ENCODE measurements around the gene GRID2.
A peak's percentile ranks its signal among the peaks of the same experiment; 100 is the strongest.

Gene GRID2

GRCh38 chr4:93103042-93103441 is 799.3 kb downstream of the GRID2 start:
- Histone ChIP-seq H3K36me3 (ENCODE audit: insufficient read depth, low read depth, low read length) (no peaks in the 10 kb centered on the region), H3K9ac (ENCODE audit: low read depth, low read length) (no peak overlapping the region), H3K4me3 (ENCODE audit: low read length) (no peak overlapping the region), H3K27ac (ENCODE audit: low read length) (no peak overlapping the region), H3K9me3 (ENCODE audit: insufficient read depth, low read depth, low read length) (no peaks in the 10 kb centered on the region; the same call in 1 of the 2 replicates), H3K27me3 (ENCODE audit: insufficient read depth, low read length) (no peaks in the 10 kb centered on the region), H3K4me1 (ENCODE audit: insufficient read depth, low read length) (no peaks in the 10 kb centered on the region)

GRCh38 chr4:93116624-93117023 is 812.9 kb downstream of the GRID2 start:
- Histone ChIP-seq H3K36me3 (ENCODE audit: insufficient read depth, low read depth, low read length) (0 out of 2 replicates have a peak, but pooled peaks cover 5% of the 10 kb centered on the region), H3K27me3 (ENCODE audit: insufficient read depth, low read length) (no peaks in the 10 kb centered on the region), H3K9ac (ENCODE audit: low read depth, low read length) (no peak overlapping the region), H3K27ac (ENCODE audit: low read length) (no peak overlapping the region), H3K9me3 (ENCODE audit: insufficient read depth, low read depth, low read length) (no peaks in the 10 kb centered on the region), H3K4me1 (ENCODE audit: insufficient read depth, low read length) (peaks cover 22% of the 10 kb centered on the region; the same call in 1 of the 2 replicates), H3K4me3 (ENCODE audit: low read length) (no peak overlapping the region)

GRCh38 chr4:93127489-93127888 is 823.7 kb downstream of the GRID2 start:
- H3K27me3 ChIP-seq (ENCODE audit: insufficient read depth, low read length) = no peaks in the 10 kb centered on the region
- no peak overlapping the region for H3K4me3 ChIP-seq (ENCODE audit: low read length)
- H3K9me3 ChIP-seq (ENCODE audit: insufficient read depth, low read depth, low read length) = no peaks in the 10 kb centered on the region
- H3K9ac ChIP-seq (ENCODE audit: low read depth, low read length) = no peak overlapping the region
- H3K36me3 ChIP-seq (ENCODE audit: insufficient read depth, low read depth, low read length) = no peaks in the 10 kb centered on the region
- no peak overlapping the region for H3K27ac ChIP-seq (ENCODE audit: low read length)
- peaks cover 9% of the 10 kb centered on the region for H3K4me1 ChIP-seq (ENCODE audit: insufficient read depth, low read length)

- Histone ChIP-seq H3K27me3 (ENCODE audit: insufficient read depth, low read length) (no peaks in the 10 kb centered on the region), H3K36me3 (ENCODE audit: insufficient read depth, low read depth, low read length) (no peaks in the 10 kb centered on the region), H3K9ac (ENCODE audit: low read depth, low read length) (no peak overlapping the region), H3K4me3 (ENCODE audit: low read length) (peak overlapping the region; percentile 28; the same call in 1 of the 2 replicates), H3K4me1 (ENCODE audit: insufficient read depth, low read length) (peaks cover 34% of the 10 kb centered on the region), H3K9me3 (ENCODE audit: insufficient read depth, low read depth, low read length) (no peaks in the 10 kb centered on the region), H3K27ac (ENCODE audit: low read length) (peak overlapping the region; percentile 3)
Observed at GRCh38 chr4:93132631-93133030, 828.9 kb downstream of the GRID2 start.

GRCh38 chr4:93139118-93139517 is 835.4 kb downstream of the GRID2 start:
- Histone ChIP-seq H3K4me1 (ENCODE audit: insufficient read depth, low read length) (peaks cover 24% of the 10 kb centered on the region), H3K36me3 (ENCODE audit: insufficient read depth, low read depth, low read length) (no peaks in the 10 kb centered on the region), H3K9ac (ENCODE audit: low read depth, low read length) (peak overlapping the region; percentile 48; the same call in 1 of the 2 replicates), H3K27me3 (ENCODE audit: insufficient read depth, low read length) (no peaks in the 10 kb centered on the region), H3K9me3 (ENCODE audit: insufficient read depth, low read depth, low read length) (no peaks in the 10 kb centered on the region), H3K4me3 (ENCODE audit: low read length) (no peak overlapping the region), H3K27ac (ENCODE audit: low read length) (no peak overlapping the region)

- Histone ChIP-seq H3K36me3 (ENCODE audit: insufficient read depth, low read depth, low read length) (no peaks in the 10 kb centered on the region), H3K4me3 (ENCODE audit: low read length) (no peak overlapping the region), H3K27ac (ENCODE audit: low read length) (no peak overlapping the region), H3K27me3 (ENCODE audit: insufficient read depth, low read length) (no peaks in the 10 kb centered on the region), H3K9me3 (ENCODE audit: insufficient read depth, low read depth, low read length) (no peaks in the 10 kb centered on the region), H3K9ac (ENCODE audit: low read depth, low read length) (no peak overlapping the region), H3K4me1 (ENCODE audit: insufficient read depth, low read length) (peaks cover 40% of the 10 kb centered on the region)
Observed at GRCh38 chr4:93143902-93144301, 840.1 kb downstream of the GRID2 start.

GRCh38 chr4:93144644-93145043 is 840.9 kb downstream of the GRID2 start:
- H3K9ac ChIP-seq (ENCODE audit: low read depth, low read length) = 0 out of 2 replicates have a peak overlapping the region, but pooled peaks have one; percentile 10
- H3K36me3 ChIP-seq (ENCODE audit: insufficient read depth, low read depth, low read length) = no peaks in the 10 kb centered on the region
- no peak overlapping the region for H3K4me3 ChIP-seq (ENCODE audit: low read length)
- H3K27ac ChIP-seq (ENCODE audit: low read length) = peak overlapping the region; percentile 44
- peaks cover 38% of the 10 kb centered on the region for H3K4me1 ChIP-seq (ENCODE audit: insufficient read depth, low read length)
- H3K9me3 ChIP-seq (ENCODE audit: insufficient read depth, low read depth, low read length) = no peaks in the 10 kb centered on the region
- no peaks in the 10 kb centered on the region for H3K27me3 ChIP-seq (ENCODE audit: insufficient read depth, low read length)

- H3K4me1 ChIP-seq (ENCODE audit: insufficient read depth, low read length) = peaks cover 38% of the 10 kb centered on the region
- H3K27ac ChIP-seq (ENCODE audit: low read length) = peak overlapping the region; percentile 31
- no peaks in the 10 kb centered on the region for H3K9me3 ChIP-seq (ENCODE audit: insufficient read depth, low read depth, low read length)
- H3K27me3 ChIP-seq (ENCODE audit: insufficient read depth, low read length) = no peaks in the 10 kb centered on the region
- H3K9ac ChIP-seq (ENCODE audit: low read depth, low read length) = peak overlapping the region; percentile 47; the same call in 1 of the 2 replicates
- H3K36me3 ChIP-seq (ENCODE audit: insufficient read depth, low read depth, low read length) = no peaks in the 10 kb centered on the region
- H3K4me3 ChIP-seq (ENCODE audit: low read length) = peak overlapping the region; percentile 5; the same call in 1 of the 2 replicates
Observed at GRCh38 chr4:93147524-93148212, 843.9 kb downstream of the GRID2 start.

GRCh38 chr4:93152491-93152890 is 848.7 kb downstream of the GRID2 start:
- no peak overlapping the region for H3K27ac ChIP-seq (ENCODE audit: low read length)
- no peaks in the 10 kb centered on the region for H3K36me3 ChIP-seq (ENCODE audit: insufficient read depth, low read depth, low read length)
- H3K4me1 ChIP-seq (ENCODE audit: insufficient read depth, low read length) = peaks cover 6% of the 10 kb centered on the region; the same call in 1 of the 2 replicates
- no peaks in the 10 kb centered on the region for H3K27me3 ChIP-seq (ENCODE audit: insufficient read depth, low read length)
- H3K9me3 ChIP-seq (ENCODE audit: insufficient read depth, low read depth, low read length) = no peaks in the 10 kb centered on the region
- H3K9ac ChIP-seq (ENCODE audit: low read depth, low read length) = no peak overlapping the region
- H3K4me3 ChIP-seq (ENCODE audit: low read length) = no peak overlapping the region

GRCh38 chr4:93157986-93158385 is 854.2 kb downstream of the GRID2 start:
- no peaks in the 10 kb centered on the region for H3K36me3 ChIP-seq (ENCODE audit: insufficient read depth, low read depth, low read length)
- H3K27me3 ChIP-seq (ENCODE audit: insufficient read depth, low read length) = no peaks in the 10 kb centered on the region
- H3K9ac ChIP-seq (ENCODE audit: low read depth, low read length) = no peak overlapping the region
- H3K27ac ChIP-seq (ENCODE audit: low read length) = no peak overlapping the region
- H3K4me1 ChIP-seq (ENCODE audit: insufficient read depth, low read length) = peaks cover 7% of the 10 kb centered on the region; the same call in 1 of the 2 replicates
- no peaks in the 10 kb centered on the region for H3K9me3 ChIP-seq (ENCODE audit: insufficient read depth, low read depth, low read length)
- H3K4me3 ChIP-seq (ENCODE audit: low read length) = no peak overlapping the region

GRCh38 chr4:93168053-93168452 is 864.3 kb downstream of the GRID2 start:
- Histone ChIP-seq H3K27ac (ENCODE audit: low read length) (no peak overlapping the region), H3K4me3 (ENCODE audit: low read length) (no peak overlapping the region), H3K9me3 (ENCODE audit: insufficient read depth, low read depth, low read length) (no peaks in the 10 kb centered on the region), H3K9ac (ENCODE audit: low read depth, low read length) (no peak overlapping the region), H3K36me3 (ENCODE audit: insufficient read depth, low read depth, low read length) (no peaks in the 10 kb centered on the region), H3K4me1 (ENCODE audit: insufficient read depth, low read length) (no peaks in the 10 kb centered on the region; the same call in 1 of the 2 replicates), H3K27me3 (ENCODE audit: insufficient read depth, low read length) (no peaks in the 10 kb centered on the region)

- H3K9me3 ChIP-seq (ENCODE audit: insufficient read depth, low read depth, low read length) = no peaks in the 10 kb centered on the region
- H3K4me1 ChIP-seq (ENCODE audit: insufficient read depth, low read length) = no peaks in the 10 kb centered on the region; the same call in 1 of the 2 replicates
- no peaks in the 10 kb centered on the region for H3K36me3 ChIP-seq (ENCODE audit: insufficient read depth, low read depth, low read length)
- no peak overlapping the region for H3K4me3 ChIP-seq (ENCODE audit: low read length)
- no peak overlapping the region for H3K27ac ChIP-seq (ENCODE audit: low read length)
- H3K9ac ChIP-seq (ENCODE audit: low read depth, low read length) = no peak overlapping the region
- H3K27me3 ChIP-seq (ENCODE audit: insufficient read depth, low read length) = no peaks in the 10 kb centered on the region
Observed at GRCh38 chr4:93169966-93170365, 866.2 kb downstream of the GRID2 start.
